Measurements from ENCODE around the gene TROAP.
A peak's percentile ranks its signal among the peaks of the same experiment; 100 is the strongest.

Gene TROAP

DNA sequence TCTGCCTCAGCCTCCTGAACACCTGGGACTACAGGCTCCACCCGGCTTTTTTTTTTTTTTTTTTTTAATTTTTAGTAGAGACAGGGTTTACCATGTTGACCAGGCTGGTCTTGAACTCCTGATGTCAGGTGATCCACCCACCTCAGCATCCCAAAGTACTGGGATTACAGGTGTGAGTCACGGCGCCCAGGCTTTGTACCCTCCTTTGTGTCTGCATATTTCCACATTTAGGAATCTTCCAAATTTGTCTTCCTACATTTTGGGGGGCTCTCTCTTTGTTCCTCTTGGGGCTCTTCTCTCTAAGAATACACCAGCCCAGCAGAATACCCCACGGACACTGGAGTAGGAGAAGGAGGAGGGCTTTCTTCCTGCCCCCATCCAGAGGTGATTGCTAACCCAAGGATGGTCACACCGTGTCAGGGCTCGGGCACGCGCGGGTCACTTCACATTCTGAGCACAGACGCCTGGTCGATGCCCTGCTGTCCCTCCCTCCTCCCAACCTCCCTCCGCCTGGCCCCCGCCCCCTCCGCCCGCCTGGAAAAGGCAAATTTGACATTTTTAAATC lies 21.5 kb downstream of the TROAP start:
- no peak for DNase-seq

DNA sequence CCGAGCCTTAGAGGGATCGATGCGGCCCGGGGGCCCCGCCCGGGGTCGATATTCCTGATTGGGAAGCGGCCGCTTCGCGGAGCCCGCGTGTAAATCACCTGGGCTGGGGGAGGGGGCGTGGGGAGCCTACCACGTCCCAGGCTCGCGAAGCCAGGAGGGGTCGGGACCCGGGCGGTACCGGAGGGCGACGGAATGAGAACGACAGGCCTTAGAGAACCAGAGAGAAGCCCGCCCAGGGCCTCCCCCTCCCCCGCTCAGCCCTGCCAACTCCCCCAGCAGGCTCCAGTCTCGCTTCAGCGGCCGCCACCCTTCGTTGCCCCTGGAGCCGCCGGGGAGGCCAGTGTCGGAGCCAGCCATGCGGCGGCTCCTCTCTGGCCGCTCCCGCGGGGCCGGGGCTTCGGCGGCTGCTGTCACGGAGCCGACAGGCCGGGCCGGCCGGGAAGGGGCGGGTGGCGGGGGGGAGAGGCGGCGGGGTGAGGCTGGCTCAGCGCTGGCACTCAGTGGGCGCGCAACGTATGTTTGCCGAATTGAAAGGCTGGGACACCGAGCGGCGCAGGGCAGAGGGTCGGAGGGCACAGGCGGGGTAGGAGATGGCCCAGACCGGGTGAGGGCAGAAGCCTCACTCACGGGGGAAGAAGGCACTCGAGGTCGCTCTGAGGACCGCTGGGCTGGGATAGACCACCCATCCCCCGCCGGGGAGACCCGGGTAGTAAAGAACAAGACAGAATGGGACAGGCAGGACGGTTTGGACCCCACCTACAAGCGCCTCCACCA lies 22.2 kb downstream of the TROAP start:
- DNase-seq = no peak

DNA sequence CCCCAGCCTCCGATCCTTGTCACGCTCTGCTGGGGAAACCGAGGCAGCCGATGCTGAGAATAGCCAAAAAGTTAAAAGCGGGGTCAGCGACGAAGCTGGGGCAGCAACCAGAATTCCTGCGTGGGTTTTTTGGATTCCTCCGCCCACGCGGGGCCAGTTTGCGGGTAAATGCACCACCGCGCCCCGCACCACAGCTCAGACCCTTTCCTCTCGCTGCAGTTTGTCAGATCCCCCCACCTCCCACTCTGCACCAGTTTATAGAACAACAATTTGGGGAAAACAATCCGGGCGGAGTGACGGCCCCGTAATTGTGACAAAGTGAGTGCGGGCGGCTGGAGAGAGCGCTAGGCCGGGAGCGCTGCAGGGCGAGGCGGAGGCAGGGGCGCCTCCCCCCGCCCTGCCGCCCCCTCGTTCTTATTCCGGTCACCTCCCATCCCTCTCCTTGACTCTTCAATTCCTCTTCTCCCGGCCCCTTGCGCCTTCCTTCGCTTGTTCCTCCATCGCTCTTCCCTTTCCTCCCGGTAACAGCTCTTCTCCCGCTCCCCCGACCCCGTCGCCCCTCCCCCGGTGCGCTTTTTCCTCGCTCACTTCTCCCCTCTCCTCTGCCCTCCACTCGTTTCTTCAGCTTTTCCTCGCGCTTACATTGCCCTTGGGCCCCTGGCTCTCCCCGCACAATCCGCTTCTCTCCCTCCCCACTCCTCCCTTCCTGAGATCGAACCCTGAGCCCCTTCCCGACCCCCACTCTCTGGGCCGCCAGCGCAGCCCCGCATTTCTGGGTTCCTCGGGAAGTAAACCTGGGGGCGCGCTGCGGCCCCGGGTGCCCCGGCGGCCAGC lies 23.0 kb downstream of the TROAP start:
- DNase-seq = no peak

GRCh38 chr12:49346659-49347310 lies 23.7 kb downstream of the TROAP start, which contains the start of gene DNAJC22:
Gene DNAJC22, plus strand, starts transcription at chr12:49346888. Its CDS starts 1,985 bp downstream, at chr12:49348873.
- DNase-seq = no peak

DNA sequence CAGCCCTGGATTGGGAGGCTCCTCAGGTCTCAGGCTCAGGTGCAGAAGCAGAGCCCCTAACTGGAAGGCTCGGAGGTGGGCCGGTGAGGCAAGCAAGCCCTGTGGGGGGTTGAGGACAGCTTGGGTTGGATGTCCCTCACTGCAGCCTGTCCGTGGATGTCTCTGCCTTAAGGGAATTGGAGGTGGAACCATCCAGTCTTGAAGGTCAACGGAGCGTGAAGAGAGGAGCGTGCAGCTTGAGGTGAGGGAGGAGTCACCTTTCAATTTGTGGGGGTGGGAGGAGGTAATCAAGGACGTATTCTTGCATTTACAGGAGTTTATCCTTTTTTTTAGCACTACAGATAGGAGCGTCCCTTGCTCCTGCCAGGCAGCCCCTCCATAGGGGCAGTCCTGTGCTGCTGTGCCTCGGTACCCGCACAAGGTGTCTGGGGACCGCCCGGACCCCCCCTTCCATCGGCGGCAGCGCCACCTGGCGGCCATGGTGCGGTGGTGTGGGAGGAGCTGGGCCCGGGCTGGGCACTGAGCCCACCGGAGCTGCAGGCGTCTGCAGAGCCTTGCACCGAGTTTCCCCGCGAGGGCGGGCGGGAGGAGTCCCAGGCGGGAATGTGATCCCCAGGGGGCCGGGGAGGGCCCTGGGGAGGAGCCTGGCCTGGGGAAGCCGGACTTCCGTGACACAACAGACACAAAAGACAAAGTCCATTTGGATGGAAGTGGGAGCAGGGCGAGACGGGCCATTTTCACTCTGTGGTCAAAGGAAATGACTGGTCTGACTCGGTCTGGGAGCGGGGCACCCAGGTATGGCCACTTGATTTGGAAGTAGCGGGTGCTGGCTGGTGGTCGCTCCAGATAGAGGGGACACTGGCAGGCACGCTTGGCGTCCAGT lies 24.5 kb downstream of the TROAP start:
- peak; percentile 80 for DNase-seq

GRCh38 chr12:49348781-49349180 lies 25.7 kb downstream of the TROAP start:
- no peak for DNase-seq

- no peak for DNase-seq
Measured at GRCh38 chr12:49349266-49349665, 26.2 kb downstream of the TROAP start.

DNA sequence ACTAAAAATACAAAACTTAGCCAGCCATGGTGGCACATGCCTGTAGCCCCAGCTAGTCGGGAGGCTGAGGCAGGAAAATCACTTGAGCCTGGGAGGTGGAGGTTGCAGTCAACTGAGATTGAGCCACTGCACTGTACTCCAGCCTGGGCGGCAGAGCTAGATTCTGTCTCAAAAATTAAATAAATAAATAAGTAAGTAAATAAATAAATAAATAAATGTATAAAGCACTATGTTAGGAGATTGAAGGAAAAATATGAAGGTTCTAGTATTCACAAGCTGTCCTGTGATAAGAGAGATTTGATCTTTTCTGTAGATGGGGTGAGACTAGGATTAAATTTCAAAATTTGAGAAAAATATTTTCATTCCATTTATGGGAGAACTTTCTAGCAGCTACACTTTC lies 29.3 kb downstream of the TROAP start:
- no peak for DNase-seq

- DNase-seq = no peak
Measured at GRCh38 chr12:49355913-49356312, 32.9 kb downstream of the TROAP start.

- DNase-seq = peak; percentile 45
Measured at GRCh38 chr12:49357103-49357678, 34.1 kb downstream of the TROAP start.

- DNase-seq = peak; percentile 80
Measured at GRCh38 chr12:49358483-49359141, 35.6 kb downstream of the TROAP start.

DNA sequence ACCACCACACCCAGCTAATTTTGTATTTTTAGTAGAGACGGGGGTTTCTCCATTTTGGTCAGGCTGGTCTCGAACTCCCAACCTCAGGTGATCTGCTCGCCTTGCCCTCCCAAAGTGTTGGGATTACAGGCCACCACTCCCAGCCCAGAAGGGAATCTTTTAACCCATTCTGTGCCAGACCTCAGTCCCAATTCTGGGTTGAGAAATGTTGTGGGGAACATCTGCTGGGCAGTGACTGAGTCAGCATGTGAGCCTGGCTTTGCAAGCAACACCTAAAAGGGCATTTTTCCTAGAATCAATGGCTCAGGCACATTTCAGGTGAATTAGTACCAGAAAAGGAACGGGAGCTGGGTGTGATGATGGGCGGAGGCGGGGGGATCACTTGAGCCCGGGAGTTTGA lies 36.6 kb downstream of the TROAP start:
- DNase-seq = no peak

DNA sequence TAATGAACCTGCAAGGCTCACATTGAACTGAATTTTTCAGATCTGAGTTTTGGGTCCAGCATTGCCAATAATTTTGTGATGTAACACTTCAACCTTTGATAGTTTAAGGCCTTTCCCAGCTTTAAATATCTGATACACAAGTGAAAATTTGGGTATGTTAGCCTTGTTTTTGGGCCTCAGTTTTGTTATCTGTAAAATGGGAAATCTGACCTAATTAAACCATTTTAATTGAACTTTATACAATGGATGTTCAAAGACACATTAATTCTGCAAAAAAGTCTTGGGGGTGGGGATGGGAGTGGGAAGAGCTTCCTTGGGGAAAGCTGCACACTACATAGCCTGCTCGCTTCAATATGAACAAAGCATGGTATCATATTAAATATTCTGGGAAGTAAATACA lies 39.0 kb downstream of the TROAP start:
- no peak for DNase-seq

DNA sequence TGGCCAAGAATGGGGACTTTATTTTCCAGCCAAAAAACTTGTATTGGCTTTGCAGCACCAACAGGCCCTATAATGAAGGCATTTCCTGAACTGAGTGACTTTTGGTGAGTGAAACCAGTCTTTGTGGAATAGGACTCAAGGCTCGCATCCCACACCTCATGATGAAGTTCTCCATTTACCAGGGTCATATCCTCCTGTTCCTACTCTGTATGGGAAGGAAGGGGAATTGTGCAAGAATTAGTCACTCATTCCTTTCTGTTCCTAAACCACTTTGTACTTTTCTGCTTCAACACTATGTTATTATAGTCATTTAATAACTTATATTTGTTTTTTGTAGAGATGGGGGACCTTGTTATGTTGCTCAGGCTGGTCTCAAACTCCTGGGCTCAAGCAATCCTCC lies 41.9 kb downstream of the TROAP start:
- DNase-seq = no peak

- DNase-seq = no peak
Measured at GRCh38 chr12:49365542-49365941, 42.5 kb downstream of the TROAP start.

- DNase-seq = no peak
Measured at GRCh38 chr12:49366096-49366651, 43.1 kb downstream of the TROAP start.

DNA sequence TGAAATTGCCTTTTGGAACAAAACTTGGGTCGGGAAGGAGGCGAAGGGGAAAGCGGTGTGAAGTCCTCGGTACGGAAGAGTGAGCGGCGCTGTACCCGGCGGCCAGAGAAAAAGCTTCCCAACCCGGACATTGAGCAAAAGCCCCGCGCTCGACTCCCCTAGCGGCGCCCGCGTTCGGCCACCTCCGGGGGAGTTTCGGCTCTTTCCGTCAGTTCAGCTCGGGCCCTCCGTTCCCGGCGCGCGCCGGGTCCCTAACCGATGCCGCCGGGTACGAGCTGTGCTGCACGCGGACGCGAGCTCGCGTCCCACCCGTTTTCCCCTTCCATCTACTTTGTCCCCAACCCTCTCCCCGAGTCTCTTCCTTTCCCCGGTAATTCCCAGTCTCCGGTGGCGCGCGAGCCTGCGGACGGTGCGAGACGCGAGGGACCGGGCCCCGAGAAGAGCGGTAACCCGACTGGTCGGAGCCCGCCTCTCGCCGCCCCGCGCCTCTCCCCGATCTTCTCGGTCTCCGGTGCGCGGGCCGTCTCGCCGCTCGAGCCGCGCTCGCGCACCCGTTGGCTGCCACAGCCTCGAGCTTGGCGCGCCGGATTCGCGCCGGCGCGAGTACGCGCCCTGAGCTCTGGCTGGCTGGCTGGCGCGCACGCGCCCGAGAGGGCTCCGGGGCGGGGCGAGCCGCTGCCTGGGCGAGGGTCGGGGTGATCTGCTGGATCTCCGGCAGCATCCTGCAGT lies 43.8 kb downstream of the TROAP start:
- DNase-seq = peak; percentile 88

DNA sequence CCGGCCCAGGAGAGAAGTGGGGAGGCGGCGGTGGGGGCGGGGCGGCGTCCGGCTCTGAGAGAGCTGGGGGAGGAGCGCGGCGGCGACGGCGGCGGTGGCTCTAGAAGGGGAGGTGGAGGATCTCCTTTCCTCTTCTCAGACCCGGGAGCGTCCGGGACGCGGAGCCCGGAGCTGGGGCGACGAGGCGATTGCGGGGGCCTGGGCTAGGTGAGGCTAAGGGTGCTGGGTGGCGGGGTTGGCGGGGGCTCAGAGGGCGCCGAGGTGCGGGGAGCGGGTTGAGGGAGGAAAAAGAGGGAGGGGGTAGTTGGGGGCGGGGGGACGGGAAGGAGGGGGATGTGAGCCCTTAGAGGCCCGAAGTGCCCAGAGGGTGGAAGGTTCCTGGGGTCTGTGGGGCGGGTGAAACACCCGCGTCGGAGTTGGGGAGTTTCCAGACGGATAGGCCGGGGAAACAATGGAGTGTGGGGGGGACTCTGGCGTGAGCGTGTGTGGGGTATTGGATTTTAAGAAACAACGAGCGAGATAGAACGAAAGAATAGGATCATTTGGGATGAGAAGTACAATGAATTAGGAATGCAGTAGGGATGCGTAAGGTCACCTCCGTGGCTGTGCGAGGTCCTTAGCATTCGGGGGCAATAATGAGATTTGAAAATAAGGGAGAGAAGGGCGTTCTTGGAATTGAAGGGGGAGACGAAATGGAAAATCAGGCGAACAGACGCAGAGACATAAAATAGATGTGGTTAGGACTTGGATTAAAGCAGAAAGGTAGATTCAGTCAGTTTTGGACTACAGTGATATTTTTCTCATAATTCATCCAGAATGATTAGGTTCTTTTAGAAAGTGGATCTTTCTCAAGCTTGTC lies 44.6 kb downstream of the TROAP start, which contains the start of gene SPATS2:
Gene SPATS2, plus strand, starts transcription at position 82 of the 859 bp plus-strand sequence. CDS start 93,551 bp downstream, outside the sequence.
- DNase-seq = no peak

DNA sequence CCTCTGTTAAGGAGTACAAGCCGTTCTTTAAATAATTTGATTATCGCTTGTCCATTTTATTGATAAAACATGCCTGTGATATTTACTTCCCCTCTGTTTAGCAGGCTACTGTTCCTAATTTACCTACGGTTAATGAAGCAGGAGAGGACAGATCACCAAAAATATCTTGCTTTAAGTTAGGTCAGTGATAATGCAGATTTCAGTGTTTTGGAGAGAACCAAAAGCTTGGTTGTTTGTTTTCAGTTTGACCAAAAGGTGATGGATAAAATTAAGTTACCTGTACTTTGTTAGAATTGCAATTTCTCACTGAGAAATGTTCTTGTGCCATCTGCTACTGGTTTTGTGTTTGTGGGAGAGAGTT lies 45.2 kb downstream of the TROAP start:
- no peak for DNase-seq

Measured in CD4-positive, alpha-beta T cell treated with Interleukin-17A for 1 hour (primary cell).